BE2C (cell line): ENCODE results near the gene PPP2R2B.

ENCODE experiments used
- DNase-seq: peaks from one replicate; pipeline ENCODE4 v3.0.0-alpha.2; 2020
- H3K27me3 ChIP-seq: fragments of 250-450 bp; sonication (Bioruptor Pico); 2 replicates; pipeline ENCODE4 v1.5.1; 2020; ENCODE audit warnings: mild to moderate bottlenecking
- H3K36me3 ChIP-seq: fragments of 250-450 bp; sonication (Bioruptor Pico); 2 replicates; pipeline ENCODE4 v1.5.1; 2020; ENCODE audit warnings: mild to moderate bottlenecking
- H3K4me1 ChIP-seq: fragments of 250-450 bp; sonication (Bioruptor Pico); 2 replicates; pipeline ENCODE4 v1.5.1; 2020
- H3K4me3 ChIP-seq: 2 replicates; pipeline ENCODE4 v1.5.1; 2011; ENCODE audit warnings: low read depth, low read length
- H3K9me3 ChIP-seq: fragments of 250-450 bp; sonication (Bioruptor Pico); 2 replicates; pipeline ENCODE4 v1.5.1; 2020
- CTCF ChIP-seq: IDR thresholded peaks from 2 replicates; pipeline ENCODE4 v1.5.1; 2012; ENCODE audit warnings: mild to moderate bottlenecking, low read depth, low read length

The PPP2R2B gene

GRCh38 chr5:146799671-146800070 lies 78.9 kb downstream of the PPP2R2B start:
- Histone ChIP-seq H3K36me3 (no peaks in the 10 kb centered on the region), H3K4me1 (peaks cover 26% of the 10 kb centered on the region; the same call in 1 of the 2 replicates), H3K4me3 (no peak overlapping the region), H3K9me3 (no peaks in the 10 kb centered on the region), H3K27me3 (no peaks in the 10 kb centered on the region)
- no peak for TF ChIP-seq CTCF
- no peak for DNase-seq

GRCh38 chr5:146799231-146799630 lies 79.3 kb downstream of the PPP2R2B start:
- Histone ChIP-seq H3K4me3 (no peak overlapping the region), H3K27me3 (no peaks in the 10 kb centered on the region), H3K36me3 (no peaks in the 10 kb centered on the region), H3K4me1 (peaks cover 30% of the 10 kb centered on the region; the same call in 1 of the 2 replicates), H3K9me3 (no peaks in the 10 kb centered on the region)
- no peak for DNase-seq
- TF ChIP-seq CTCF = no peak

GRCh38 chr5:146797658-146798057 lies 80.9 kb downstream of the PPP2R2B start:
- H3K27me3 ChIP-seq = no peaks in the 10 kb centered on the region
- H3K36me3 ChIP-seq = no peaks in the 10 kb centered on the region
- DNase-seq = peak; percentile 28
- no peaks in the 10 kb centered on the region for H3K9me3 ChIP-seq
- TF ChIP-seq CTCF = no peak
- H3K4me3 ChIP-seq = peak overlapping the region; percentile 33
- peaks cover 26% of the 10 kb centered on the region; the same call in 1 of the 2 replicates for H3K4me1 ChIP-seq

- H3K9me3 ChIP-seq = no peaks in the 10 kb centered on the region
Measured at GRCh38 chr5:146796911-146797310, 81.6 kb downstream of the PPP2R2B start.

GRCh38 chr5:146796144-146796543 lies 82.4 kb downstream of the PPP2R2B start:
- TF ChIP-seq CTCF = no peak
- Histone ChIP-seq H3K4me1 (peaks cover 19% of the 10 kb centered on the region; the same call in 1 of the 2 replicates), H3K9me3 (no peaks in the 10 kb centered on the region), H3K4me3 (no peak overlapping the region), H3K36me3 (no peaks in the 10 kb centered on the region), H3K27me3 (no peaks in the 10 kb centered on the region)
- DNase-seq = no peak

More at GRCh38 chr5:146796911-146797310, 81.6 kb downstream of the PPP2R2B start:
- Histone ChIP-seq H3K36me3 (no peaks in the 10 kb centered on the region), H3K4me1 (peaks cover 19% of the 10 kb centered on the region; the same call in 1 of the 2 replicates), H3K27me3 (no peaks in the 10 kb centered on the region), H3K4me3 (no peak overlapping the region)
- DNase-seq = no peak
- no peak for TF ChIP-seq CTCF

GRCh38 chr5:146794326-146795029 lies 84.1 kb downstream of the PPP2R2B start:
- no peak for DNase-seq
- Histone ChIP-seq H3K9me3 (no peaks in the 10 kb centered on the region), H3K36me3 (no peaks in the 10 kb centered on the region), H3K27me3 (no peaks in the 10 kb centered on the region), H3K4me3 (no peak overlapping the region), H3K4me1 (peaks cover 18% of the 10 kb centered on the region; the same call in 1 of the 2 replicates)
- no peak for TF ChIP-seq CTCF
